ENCODE measurements around the gene NT5C.

Gene NT5C

GRCh38 chr17:75114552-75115314, 16.8 kb downstream of the NT5C start:
- no peak for DNase-seq

- peak; percentile 53 for DNase-seq
Observed at GRCh38 chr17:75113798-75114551, 17.6 kb downstream of the NT5C start.

GRCh38 chr17:75111777-75112335, 19.7 kb downstream of the NT5C start:
- no peak for DNase-seq

- no peak for DNase-seq
Observed at GRCh38 chr17:75110234-75110937, 21.2 kb downstream of the NT5C start.

GRCh38 chr17:75109407-75110233, 21.9 kb downstream of the NT5C start, which contains the start of gene ARMC7:
Gene ARMC7 (plus strand): TSS chr17:75109969. CDS start chr17:75110289, 320 bp downstream.
- peak; percentile 92 for DNase-seq

- DNase-seq, result no peak
Observed at GRCh38 chr17:75109046-75109406, 22.5 kb downstream of the NT5C start.

GRCh38 chr17:75108193-75108592, 23.3 kb downstream of the NT5C start:
- no peak for DNase-seq

- peak; percentile 72 for DNase-seq
Observed at GRCh38 chr17:75105126-75106080, 26.1 kb downstream of the NT5C start.

- DNase-seq, result no peak
Observed at GRCh38 chr17:75103601-75104554, 27.7 kb downstream of the NT5C start.

- no peak for DNase-seq
Observed at GRCh38 chr17:75102385-75102821, 29.1 kb downstream of the NT5C start.

GRCh38 chr17:75099881-75100595, 31.5 kb downstream of the NT5C start:
- no peak for DNase-seq

GRCh38 chr17:75098861-75099260, 32.7 kb downstream of the NT5C start:
- no peak for DNase-seq

- no peak for DNase-seq
Observed at GRCh38 chr17:75097865-75098264, 33.7 kb downstream of the NT5C start.

GRCh38 chr17:75096082-75096625, 35.4 kb downstream of the NT5C start:
- DNase-seq, result peak; percentile 59

GRCh38 chr17:75094871-75095399, 36.6 kb downstream of the NT5C start:
- DNase-seq, result no peak

GRCh38 chr17:75093548-75094158, 37.9 kb downstream of the NT5C start:
- no peak for DNase-seq

- DNase-seq, result no peak
Observed at GRCh38 chr17:75091855-75092327, 39.7 kb downstream of the NT5C start.

All from 8988T (cell line).